HepG2 (cell line): Measurements from ENCODE around the gene PCYT2. TPM values are rescaled to one million over a fixed set of nuclear protein-coding genes. Genes with fewer than 3 reads are reported as not detected.

ENCODE experiments used
- ARNT2 ChIP-seq: sonication (generic); formaldehyde crosslinking; IDR thresholded peaks from 2 replicates; pipeline ENCODE4 v1.8.0; 2022; ENCODE audit warnings: mild to moderate bottlenecking, low read depth, missing genetic modification reagents, moderate library complexity
- BRD4 ChIP-seq: sonication (generic); formaldehyde crosslinking; IDR thresholded peaks from 2 replicates; pipeline ENCODE4 v1.4.0; 2020; ENCODE audit warnings: missing genetic modification reagents
- EZH2 ChIP-seq: conservative IDR thresholded peaks from 2 replicates; pipeline ENCODE4 v1.6.1; 2012; ENCODE audit warnings: mild to moderate bottlenecking, low read depth, low read length, moderate library complexity
- HCFC1 ChIP-seq: fragments of 150-350 bp; IDR thresholded peaks from 2 replicates; pipeline ENCODE4 v1.6.1; 2014; ENCODE audit warnings: low read depth, low read length
- KDM1A ChIP-seq: IDR thresholded peaks from 2 replicates; pipeline ENCODE4 v1.6.1; 2016; ENCODE audit warnings: missing compliant biosample characterization
- MAFG ChIP-seq: sonication (generic); formaldehyde crosslinking; IDR thresholded peaks from 2 replicates; pipeline ENCODE4 v1.5.1; 2020; ENCODE audit warnings: mild to moderate bottlenecking, missing genetic modification reagents
- RAD51 ChIP-seq: fragments of 450-650 bp; IDR thresholded peaks from 2 replicates; pipeline ENCODE4 v1.6.1; 2016; ENCODE audit warnings: borderline replicate concordance
- RFX3 ChIP-seq: IDR thresholded peaks from 2 replicates; pipeline ENCODE4 v1.6.1; 2016; ENCODE audit warnings: missing biosample characterization, missing genetic modification reagents
- RFXANK ChIP-seq: IDR thresholded peaks from 2 replicates; pipeline ENCODE4 v1.6.1; 2016
- USF2 ChIP-seq, 2 experiments: sonication (generic) in 1 of 2; formaldehyde crosslinking in 1 of 2; IDR thresholded peaks; 2 replicates each; pipeline versions ENCODE4 v1.5.1 to v1.6.1; 2011 to 2020; ENCODE audit warnings: borderline replicate concordance in 1 of 2, low read depth in 1 of 2, low read length in 1 of 2, mild to moderate bottlenecking in 1 of 2, missing genetic modification reagents in 1 of 2, moderate library complexity in 1 of 2
- ZBTB33 ChIP-seq: sonication (generic); formaldehyde crosslinking; IDR thresholded peaks from 2 replicates; pipeline ENCODE4 v1.4.0; 2020; ENCODE audit warnings: missing genetic modification reagents
- ZFX ChIP-seq: sonication (generic); formaldehyde crosslinking; IDR thresholded peaks from 2 replicates; pipeline ENCODE4 v1.4.0; 2020; ENCODE audit warnings: mild to moderate bottlenecking, low read depth, missing genetic modification reagents, moderate library complexity
- ZNF224 ChIP-seq: sonication (generic); formaldehyde crosslinking; IDR thresholded peaks from 2 replicates; pipeline ENCODE4 v1.5.0; 2020; ENCODE audit warnings: mild to moderate bottlenecking, missing genetic modification reagents
- polyA plus RNA-seq, 8 experiments: library from polyadenylated mRNA; depleted of rRNA in 3 of 8; stranded (reverse) in 7 of 8; unstranded in 1 of 8; fragments of >200 nt; fragmentation: Illumina TruSeq in 4 of 8; extraction: Trizol in 4 of 8; gene quantifications; 2 replicates each; pipeline versions ENCODE4 v1.2.1 to v1.2.3, GENCODE V29; 2011 to 2016; ENCODE audit warnings: low read depth in 4 of 8, missing spikeins in 1 of 8, mixed read lengths in 1 of 8; ENCODE audit not compliant: insufficient read depth in 1 of 8
- total RNA-seq, 5 experiments: library from RNA; depleted of rRNA; stranded (reverse); fragments of >200 nt; fragmentation: Illumina TruSeq; extraction: Trizol; gene quantifications; 2 replicates each; pipeline ENCODE4 v1.2.3, GENCODE V29; 2016; ENCODE audit warnings: low read depth in 1 of 5
- TF ChIP-seq, protein P1 (sequence below): sonication (generic); formaldehyde crosslinking; IDR thresholded peaks from 2 replicates; pipeline ENCODE4 v1.8.0; 2022; ENCODE audit warnings: low read depth, missing genetic modification reagents
- TF ChIP-seq, protein P2 (sequence below): sonication (generic); formaldehyde crosslinking; conservative IDR thresholded peaks from 2 replicates; pipeline ENCODE4 v1.4.0; 2020; ENCODE audit warnings: missing genetic modification reagents
- TF ChIP-seq, protein P3 (sequence below): sonication (generic); formaldehyde crosslinking; IDR thresholded peaks from 2 replicates; pipeline ENCODE4 v1.4.0; 2020; ENCODE audit warnings: missing genetic modification reagents, borderline replicate concordance
- TF ChIP-seq, protein P4 (sequence below): sonication (generic); formaldehyde crosslinking; IDR thresholded peaks from 2 replicates; pipeline ENCODE4 v1.5.1; 2020; ENCODE audit warnings: missing genetic modification reagents, mild to moderate bottlenecking, borderline replicate concordance

Gene PCYT2
- total and polyA plus RNA-seq, 2 of the 13 experiments (the other 11 are each of a cell fraction or from before 2014, with no cell fraction given) = 147 to 297 TPM

- peak; percentile 78 for TF ChIP-seq ZBTB33 (CRISPR knock-in tag)
- TF ChIP-seq, protein P1, sequence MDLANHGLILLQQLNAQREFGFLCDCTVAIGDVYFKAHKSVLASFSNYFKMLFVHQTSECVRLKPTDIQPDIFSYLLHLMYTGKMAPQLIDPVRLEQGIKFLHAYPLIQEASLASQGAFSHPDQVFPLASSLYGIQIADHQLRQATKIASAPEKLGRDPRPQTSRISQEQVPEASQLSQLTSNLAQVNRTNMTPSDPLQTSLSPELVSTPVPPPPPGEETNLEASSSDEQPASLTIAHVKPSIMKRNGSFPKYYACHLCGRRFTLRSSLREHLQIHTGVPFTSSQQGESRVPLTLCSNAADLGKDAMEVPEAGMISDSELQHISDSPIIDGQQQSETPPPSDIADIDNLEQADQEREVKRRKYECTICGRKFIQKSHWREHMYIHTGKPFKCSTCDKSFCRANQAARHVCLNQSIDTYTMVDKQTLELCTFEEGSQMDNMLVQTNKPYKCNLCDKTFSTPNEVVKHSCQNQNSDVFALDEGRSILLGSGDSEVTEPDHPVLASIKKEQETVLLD (CRISPR knock-in tag) = no peak
- peak; percentile 53 for TF ChIP-seq ZFX (CRISPR knock-in tag)
- TF ChIP-seq, protein P2, sequence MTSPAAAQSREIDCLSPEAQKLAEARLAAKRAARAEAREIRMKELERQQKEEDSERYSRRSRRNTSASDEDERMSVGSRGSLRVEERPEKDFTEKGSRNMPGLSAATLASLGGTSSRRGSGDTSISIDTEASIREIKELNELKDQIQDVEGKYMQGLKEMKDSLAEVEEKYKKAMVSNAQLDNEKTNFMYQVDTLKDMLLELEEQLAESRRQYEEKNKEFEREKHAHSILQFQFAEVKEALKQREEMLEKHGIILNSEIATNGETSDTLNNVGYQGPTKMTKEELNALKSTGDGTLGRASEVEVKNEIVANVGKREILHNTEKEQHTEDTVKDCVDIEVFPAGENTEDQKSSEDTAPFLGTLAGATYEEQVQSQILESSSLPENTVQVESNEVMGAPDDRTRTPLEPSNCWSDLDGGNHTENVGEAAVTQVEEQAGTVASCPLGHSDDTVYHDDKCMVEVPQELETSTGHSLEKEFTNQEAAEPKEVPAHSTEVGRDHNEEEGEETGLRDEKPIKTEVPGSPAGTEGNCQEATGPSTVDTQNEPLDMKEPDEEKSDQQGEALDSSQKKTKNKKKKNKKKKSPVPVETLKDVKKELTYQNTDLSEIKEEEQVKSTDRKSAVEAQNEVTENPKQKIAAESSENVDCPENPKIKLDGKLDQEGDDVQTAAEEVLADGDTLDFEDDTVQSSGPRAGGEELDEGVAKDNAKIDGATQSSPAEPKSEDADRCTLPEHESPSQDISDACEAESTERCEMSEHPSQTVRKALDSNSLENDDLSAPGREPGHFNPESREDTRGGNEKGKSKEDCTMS (CRISPR knock-in tag) = no peak
- TF ChIP-seq BRD4 (CRISPR knock-in tag) = no peak
- TF ChIP-seq MAFG (CRISPR knock-in tag) = no peak
- no peak for TF ChIP-seq KDM1A (CRISPR knock-in tag)
- TF ChIP-seq RFX3 (CRISPR knock-in tag) = no peak
- TF ChIP-seq, protein P3, sequence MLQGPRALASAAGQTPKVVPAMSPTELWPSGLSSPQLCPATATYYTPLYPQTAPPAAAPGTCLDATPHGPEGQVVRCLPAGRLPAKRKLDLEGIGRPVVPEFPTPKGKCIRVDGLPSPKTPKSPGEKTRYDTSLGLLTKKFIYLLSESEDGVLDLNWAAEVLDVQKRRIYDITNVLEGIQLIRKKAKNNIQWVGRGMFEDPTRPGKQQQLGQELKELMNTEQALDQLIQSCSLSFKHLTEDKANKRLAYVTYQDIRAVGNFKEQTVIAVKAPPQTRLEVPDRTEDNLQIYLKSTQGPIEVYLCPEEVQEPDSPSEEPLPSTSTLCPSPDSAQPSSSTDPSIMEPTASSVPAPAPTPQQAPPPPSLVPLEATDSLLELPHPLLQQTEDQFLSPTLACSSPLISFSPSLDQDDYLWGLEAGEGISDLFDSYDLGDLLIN = no peak; the same call in 1 of the 2 replicates
- TF ChIP-seq, protein P4, sequence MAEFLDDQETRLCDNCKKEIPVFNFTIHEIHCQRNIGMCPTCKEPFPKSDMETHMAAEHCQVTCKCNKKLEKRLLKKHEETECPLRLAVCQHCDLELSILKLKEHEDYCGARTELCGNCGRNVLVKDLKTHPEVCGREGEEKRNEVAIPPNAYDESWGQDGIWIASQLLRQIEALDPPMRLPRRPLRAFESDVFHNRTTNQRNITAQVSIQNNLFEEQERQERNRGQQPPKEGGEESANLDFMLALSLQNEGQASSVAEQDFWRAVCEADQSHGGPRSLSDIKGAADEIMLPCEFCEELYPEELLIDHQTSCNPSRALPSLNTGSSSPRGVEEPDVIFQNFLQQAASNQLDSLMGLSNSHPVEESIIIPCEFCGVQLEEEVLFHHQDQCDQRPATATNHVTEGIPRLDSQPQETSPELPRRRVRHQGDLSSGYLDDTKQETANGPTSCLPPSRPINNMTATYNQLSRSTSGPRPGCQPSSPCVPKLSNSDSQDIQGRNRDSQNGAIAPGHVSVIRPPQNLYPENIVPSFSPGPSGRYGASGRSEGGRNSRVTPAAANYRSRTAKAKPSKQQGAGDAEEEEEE = no peak
- TF ChIP-seq ARNT2 = peak; percentile 35
- TF ChIP-seq USF2 (IDR thresholded peaks at IDR 0.05; ENCODE audit: low read depth, low read length) = no peak
- TF ChIP-seq USF2 (CRISPR knock-in tag; IDR thresholded peaks at IDR 0.05; ENCODE audit: borderline replicate concordance) = no peak
- TF ChIP-seq ZNF224 (CRISPR knock-in tag) = peak; percentile 61; the same call in 1 of the 2 replicates
- no peak for TF ChIP-seq RAD51
- TF ChIP-seq HCFC1 = no peak
- no peak for TF ChIP-seq EZH2
- TF ChIP-seq RFXANK (CRISPR knock-in tag) = 0 out of 2 replicates have a peak, but pooled peaks have one; percentile 39
Observed at GRCh38 chr17:81902653-81903414, 8.4 kb downstream of the PCYT2 start (continued).
